ENCODE results near the gene CA4. TPM values are rescaled to one million over a fixed set of nuclear protein-coding genes. Genes with fewer than 3 reads are reported as not detected.
A peak's percentile ranks its signal among the peaks of the same experiment; 100 is the strongest.

The CA4 gene
- total RNA-seq, 1 donor from 2014 or later = 17.0 TPM

- intact Hi-C loops (cut with micrococcal nuclease) = no loop called here
- DNase-seq (no peak), ATAC-seq (no peak)
Observed at GRCh38 chr17:60127068-60128064, 22.4 kb upstream of the CA4 start.

DNA sequence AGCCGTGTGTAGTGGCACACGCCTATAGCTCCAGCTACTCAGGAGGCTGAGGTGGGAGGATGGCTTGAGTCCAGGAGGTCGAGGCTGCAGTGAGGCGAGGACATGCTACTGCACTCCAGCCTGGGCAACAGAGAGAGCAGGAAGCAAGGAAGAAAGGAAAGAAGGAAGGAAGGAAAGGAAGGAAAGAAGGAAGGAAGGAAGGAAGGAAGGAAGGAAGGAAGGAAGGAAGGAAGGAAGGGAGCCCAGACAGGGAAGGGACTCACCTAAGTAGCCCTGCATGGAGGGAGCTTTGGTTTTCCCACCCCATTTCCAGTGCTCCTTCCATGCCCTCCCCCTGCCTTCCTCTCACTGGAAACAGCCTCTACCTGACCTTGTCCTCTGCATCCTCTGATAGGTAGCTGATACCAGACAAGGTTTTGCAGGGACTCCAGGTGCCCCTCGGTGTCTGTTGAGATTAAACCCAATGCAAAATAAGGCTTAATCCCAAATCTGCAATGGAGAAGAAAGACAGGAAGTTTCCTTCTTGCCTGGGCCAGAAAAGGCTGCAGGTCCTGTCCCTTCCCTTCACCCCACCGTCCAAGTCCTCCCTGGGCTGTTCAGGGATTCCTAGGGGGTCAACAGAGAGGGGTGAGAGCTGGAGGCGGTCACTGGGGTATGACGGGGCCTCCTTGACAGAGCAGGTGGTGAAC lies 21.5 kb upstream of the CA4 start:
- DNase-seq = no peak
- intact Hi-C loops (cut with micrococcal nuclease) = no loop called here
- ATAC-seq = no peak

GRCh38 chr17:60129164-60129563 lies 20.6 kb upstream of the CA4 start:
- no peak for DNase-seq
- no peak for ATAC-seq
- intact Hi-C loops (cut with micrococcal nuclease) = no loop called here

- intact Hi-C loops (cut with micrococcal nuclease) = no loop called here
- DNase-seq = no peak
- ATAC-seq = no peak
Observed at GRCh38 chr17:60130466-60130865, 19.3 kb upstream of the CA4 start.

GRCh38 chr17:60134396-60135150 lies 15.2 kb upstream of the CA4 start:
- DNase-seq (no peak), ATAC-seq (peak; percentile 44)
- intact Hi-C loops (cut with micrococcal nuclease) = no loop called here

DNA sequence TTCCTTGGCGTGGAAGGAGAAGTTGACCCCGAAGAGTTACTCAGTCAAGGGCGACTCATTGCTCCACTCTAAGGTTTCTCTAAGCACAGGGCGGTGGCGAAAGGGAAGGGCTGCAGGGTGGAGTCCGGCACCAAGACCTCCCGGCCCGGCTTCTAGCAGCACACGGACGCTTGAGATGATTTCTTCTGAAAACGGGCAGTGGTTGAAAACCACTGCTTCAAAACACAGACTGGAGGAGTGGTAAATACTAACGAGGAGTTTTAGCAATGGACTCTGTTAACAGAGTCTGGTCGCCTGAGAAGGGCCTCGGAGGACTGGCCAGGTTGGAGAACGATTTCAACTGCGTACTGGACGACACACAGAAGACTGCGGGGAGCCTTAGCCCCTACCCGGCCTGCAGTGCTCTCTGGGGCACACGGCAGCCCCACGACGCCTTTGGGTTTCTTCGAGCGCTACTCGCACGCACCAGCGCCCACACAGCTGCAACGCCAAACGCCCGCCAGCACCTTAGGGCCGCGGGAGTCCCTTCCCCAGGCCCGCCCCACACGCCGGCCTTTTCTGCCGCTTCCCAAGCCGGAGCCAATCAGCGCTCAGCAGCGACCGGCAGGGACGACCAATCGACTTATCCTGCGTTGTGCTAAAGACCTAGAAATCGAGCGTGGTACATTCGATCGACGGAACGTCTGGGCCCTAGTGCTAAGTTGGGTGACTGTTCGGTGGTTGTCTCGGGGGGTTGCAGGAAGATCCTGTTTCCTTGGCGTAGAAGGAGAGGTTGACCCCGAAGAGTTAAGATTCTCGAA lies 14.4 kb upstream of the CA4 start:
- peak; percentile 98 for ATAC-seq
- peak; percentile 91 for DNase-seq
- intact Hi-C loops (cut with micrococcal nuclease) = no loop called here

- intact Hi-C loops (cut with micrococcal nuclease) = no loop called here
- DNase-seq (no peak), ATAC-seq (no peak)
Observed at GRCh38 chr17:60135951-60136666, 13.7 kb upstream of the CA4 start.

DNA sequence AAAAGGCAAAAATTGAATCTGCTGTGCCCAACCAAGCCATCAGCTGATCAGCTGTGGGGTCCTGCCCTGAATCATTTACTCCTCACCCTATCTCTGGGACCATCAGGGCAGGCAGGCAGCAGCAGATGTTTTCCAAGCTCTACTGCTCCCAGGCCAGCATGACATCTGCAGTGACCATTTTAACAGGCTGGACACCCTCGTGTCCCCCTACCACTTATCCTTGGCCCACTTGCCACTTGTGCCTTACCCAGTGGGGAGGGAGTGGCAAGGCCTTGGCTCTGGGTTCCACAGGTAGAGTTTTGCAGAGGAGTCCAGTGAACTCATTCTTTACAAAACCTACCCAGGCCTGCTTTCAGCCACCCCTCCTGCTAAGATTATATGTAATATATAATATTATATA lies 12.0 kb upstream of the CA4 start:
- intact Hi-C loops (cut with micrococcal nuclease) = no loop called here
- no peak for ATAC-seq
- no peak for DNase-seq

DNA sequence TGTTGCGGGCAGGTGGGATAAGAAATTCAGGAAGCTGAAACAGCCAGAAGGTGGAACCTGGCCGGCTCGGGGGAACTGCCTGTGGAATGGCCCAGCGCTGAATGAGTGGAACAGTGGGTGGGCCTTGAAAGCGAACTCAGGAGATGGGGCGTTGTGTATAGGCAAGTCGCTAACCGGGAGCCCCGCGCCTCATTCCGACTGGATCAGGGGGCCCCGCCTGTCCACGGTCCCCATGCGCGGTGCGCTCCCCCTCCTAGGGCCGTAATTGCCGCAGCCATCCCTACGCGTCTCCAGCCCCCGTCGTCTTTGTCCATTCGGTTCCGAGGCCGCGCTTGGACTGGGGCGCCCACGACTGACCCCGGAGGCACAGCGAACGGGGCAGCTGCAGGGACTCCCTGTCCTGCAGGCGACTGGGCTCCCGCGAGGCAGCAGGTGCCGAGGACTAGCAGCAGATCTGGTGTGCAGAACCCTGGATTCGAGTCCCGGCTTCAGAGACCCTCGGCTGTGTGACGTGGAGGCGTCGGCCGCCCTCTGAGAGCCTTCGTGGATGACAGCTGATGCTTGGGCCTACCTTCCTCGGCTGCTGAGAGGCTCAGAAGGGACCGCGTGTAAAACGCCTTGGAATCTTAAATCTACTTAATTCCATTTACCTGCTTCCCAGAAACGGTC lies 10.9 kb upstream of the CA4 start:
- DNase-seq (no peak), ATAC-seq (no peak)
- intact Hi-C loops (cut with micrococcal nuclease) = no loop called here

DNA sequence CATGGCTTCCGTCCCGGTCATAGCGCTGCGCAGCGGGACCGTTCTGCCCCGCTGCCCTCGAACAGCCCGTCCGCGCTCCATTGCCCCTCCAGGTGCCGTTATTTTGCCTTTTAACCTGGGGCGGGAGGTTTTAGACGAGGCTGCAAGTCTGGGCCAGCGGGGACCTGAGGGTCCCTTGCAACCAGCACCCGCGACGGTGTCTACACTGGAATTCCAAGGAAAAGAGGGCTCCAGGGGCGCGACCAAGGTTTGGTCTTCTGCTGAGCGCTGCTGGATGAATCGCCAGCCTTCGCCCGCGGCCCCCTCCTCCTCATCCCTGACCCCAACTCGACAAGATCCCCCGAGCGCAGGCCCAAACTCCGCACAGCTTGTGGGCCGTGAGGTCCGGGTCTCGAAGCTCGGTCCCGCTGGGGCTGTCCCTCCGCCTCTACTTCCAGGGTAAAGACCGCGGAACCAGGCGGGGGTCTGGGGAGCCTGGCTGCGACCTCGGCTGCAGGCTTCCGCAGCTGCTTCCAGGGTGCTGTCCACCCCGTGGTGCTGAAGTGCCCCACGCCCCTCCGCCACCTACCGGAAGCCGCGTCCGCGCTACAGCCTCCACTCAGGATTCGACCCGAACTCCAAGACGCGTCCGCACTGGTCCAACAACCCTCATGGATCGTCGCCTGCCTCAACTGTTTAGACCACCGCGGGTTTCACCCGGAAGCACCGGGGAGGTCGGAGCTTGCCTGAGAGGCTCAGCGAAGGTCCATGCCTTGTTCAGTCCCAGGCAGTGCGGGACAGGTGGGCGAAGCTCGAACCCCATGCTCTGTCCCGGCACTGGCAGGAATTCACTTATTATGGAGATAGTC lies 10.1 kb upstream of the CA4 start:
- ATAC-seq (peak; percentile 58), DNase-seq (peak; percentile 85)
- intact Hi-C loops (cut with micrococcal nuclease) = no loop called here

DNA sequence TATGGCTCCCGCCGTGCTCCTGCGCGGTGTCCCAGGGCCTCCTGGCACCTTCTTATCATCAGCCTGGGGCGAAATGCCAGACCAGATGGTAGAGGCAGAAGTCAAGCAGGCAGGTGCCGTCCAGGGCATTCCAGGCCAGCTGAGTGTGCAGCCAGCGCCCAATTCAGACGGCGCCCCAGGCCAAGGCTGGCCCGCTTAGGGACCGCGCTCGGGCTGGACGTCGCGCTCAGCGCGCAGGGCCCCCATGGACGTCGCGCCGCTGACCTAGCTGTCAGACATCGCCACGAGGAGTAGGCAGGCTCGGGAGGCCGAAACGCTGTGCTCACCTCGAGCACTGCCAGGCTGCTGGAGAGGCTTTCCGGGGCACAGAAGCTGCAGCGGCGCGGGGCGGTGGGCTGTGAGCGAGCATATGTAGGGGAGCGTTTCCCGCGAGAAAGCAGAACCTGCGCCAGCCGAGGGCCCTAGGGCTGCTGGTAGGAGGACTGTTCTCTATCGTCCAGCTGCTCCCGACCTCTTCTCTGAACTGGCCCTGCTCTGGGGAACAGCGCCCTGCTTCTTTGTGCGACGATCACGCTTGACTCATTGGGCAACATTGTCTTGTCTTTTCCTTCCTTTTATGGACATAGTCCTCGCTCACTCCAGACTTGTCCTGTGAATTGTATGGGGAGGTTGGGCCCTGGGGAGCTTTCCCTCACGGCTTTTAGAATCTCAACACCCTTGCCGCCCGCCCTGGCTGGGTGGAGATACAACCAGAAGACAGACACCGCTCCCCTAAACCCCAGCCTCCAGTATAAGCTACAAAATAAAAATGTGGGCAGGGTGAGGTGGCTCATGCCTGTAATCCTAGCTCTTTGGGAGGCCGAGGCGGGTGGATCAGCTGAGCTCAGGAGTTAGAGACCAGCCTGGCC lies 8.4 kb upstream of the CA4 start:
- intact Hi-C loops (cut with micrococcal nuclease) = no loop called here
- peak; percentile 46 for ATAC-seq
- DNase-seq = peak; percentile 44

- intact Hi-C loops (cut with micrococcal nuclease) = no loop called here
- DNase-seq (peak; percentile 86), ATAC-seq (peak; percentile 81)
Observed at GRCh38 chr17:60142872-60143499, 6.8 kb upstream of the CA4 start.

DNA sequence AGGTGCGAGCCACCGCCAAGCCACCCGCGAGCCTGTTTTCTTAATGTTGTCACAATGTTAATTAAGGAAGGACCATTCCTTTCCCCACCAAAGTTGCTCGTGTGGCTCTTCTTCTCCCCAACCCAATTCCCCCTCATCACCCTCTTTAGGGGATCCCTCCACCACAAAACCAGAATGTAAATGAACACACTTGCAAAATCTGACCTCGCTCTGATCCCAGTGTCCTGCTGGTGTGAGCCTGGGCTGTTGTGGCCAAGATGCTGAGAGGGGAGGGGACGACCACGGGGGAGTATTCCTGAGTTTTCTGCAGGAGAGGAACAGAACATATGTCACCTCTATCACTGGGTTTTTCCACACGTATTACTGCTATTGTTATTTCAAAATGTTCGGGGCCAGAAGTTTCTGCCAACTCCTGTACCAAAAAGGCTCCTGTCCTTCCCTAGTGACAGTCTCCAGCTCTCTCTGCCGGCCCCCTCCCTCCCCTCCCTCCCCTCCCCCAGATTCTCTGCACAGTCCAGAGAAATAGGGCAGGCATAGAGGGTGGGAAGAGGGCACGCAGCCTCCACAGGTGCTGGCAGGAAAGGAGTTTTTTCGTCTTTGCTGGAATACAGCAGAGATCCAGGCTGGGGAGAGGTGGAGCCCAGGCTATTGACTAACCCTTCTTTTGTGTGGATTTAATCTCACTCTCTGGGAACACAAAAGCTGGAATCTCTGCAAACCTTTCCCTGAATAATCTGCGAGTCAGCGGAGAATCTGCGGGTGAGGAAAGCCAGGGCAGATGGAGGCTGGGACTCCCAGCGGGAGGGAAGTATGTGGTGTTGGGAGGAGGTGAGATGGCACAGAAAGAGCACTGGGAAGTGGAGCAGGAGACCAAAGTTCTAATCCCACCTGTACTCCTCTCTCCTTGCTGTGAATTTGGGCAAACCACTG lies 4.5 kb upstream of the CA4 start:
- intact Hi-C loops (cut with micrococcal nuclease) = no loop called here
- DNase-seq (no peak), ATAC-seq (no peak)

- intact Hi-C loops (cut with micrococcal nuclease) = no loop called here
- DNase-seq = no peak
Observed at GRCh38 chr17:60146206-60146605, 3.6 kb upstream of the CA4 start.

More at GRCh38 chr17:60146206-60146605, 3.6 kb upstream of the CA4 start:
- ATAC-seq = no peak
